Right lung (tissue), 5 donors: ENCODE measurements around the gene LMNA. TPM values are rescaled to one million over a fixed set of nuclear protein-coding genes. Genes with fewer than 3 reads are reported as not detected.
"Not testable (repeated sequence)": the region's sequence is repeated elsewhere in the genome, so short reads cannot be mapped to it uniquely, and the experiment has no call there.

Experiments used
- DNase-seq, 2 donors: peaks; one replicate each; pipeline ENCODE4 v3.0.0-alpha.2; 2013
- polyA plus RNA-seq, 5 donors: library from polyadenylated mRNA; unstranded; fragments of 120-200 nt; gene quantifications; one replicate each; pipeline versions ENCODE4 v1.2.1 to v1.2.3, GENCODE V29; 2013; ENCODE audit warnings: inconsistent platforms in 1 of 5, low replicate concordance in 1 of 5; ENCODE audit not compliant: insufficient read length in 5 of 5, insufficient read depth in 1 of 5

LMNA gene
- polyA plus RNA-seq, 5 donors, result 71.3 to 128 (median 78.0) TPM

DNA sequence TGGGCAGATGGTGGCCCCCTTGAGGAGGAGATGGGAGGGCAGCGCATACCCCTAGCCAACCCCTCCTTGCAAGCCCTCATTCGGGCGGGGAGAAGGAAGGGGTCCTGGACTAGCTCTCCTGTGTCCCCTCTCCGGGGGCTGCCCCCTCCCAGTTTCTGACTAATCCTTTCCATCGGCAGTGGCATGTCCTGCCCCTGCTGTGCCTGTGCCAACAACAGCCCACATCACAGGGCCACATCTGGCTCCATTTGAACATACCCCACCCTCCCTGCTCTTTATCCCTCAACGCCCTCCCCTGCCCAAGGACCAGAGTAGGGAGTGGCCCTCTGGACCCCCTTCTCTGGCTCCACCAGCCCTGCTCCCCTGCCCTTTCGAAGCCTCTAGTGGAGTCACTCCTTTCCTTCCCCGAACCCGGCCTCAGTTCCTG is 11.0 kb upstream of the LMNA start:
- DNase-seq, result no peak

DNA sequence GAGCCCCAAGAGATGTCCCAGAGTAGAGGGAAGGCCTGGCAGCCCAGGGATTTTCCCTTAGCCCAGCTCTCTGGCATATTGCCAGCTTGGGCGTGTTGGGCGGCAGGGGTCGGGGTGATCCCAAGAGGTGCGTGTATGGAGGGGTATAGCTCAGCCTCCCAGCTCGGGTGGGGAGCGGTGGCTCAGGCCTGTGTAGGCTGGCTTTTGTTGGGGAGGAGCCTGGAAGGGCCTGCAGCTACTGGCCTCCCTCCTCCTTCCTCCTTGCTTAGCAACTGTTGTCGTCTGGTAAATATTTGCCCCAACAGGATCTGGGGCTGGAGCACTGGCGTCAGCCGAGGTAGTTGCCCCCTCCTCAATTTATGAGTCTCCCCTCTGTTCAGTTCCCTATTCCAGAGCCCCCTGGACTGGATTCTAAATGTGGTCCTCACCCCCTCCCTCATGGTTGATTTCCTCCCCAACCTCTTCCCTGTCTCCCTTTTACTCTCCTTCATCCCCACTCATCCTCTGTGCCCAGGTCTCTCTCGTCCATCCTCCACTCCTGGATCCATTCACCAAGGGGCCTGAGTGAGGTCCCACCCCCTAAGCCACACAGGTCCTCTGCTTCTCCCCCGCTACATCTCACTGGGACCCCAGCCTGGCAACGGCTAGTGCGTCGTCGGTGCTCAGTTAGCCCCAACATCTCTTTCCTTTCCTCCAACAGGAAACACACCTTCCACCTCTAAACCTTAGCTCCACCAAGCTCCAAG is 10.3 kb upstream of the LMNA start:
- DNase-seq, result peak; percentile 86 to 91

DNA sequence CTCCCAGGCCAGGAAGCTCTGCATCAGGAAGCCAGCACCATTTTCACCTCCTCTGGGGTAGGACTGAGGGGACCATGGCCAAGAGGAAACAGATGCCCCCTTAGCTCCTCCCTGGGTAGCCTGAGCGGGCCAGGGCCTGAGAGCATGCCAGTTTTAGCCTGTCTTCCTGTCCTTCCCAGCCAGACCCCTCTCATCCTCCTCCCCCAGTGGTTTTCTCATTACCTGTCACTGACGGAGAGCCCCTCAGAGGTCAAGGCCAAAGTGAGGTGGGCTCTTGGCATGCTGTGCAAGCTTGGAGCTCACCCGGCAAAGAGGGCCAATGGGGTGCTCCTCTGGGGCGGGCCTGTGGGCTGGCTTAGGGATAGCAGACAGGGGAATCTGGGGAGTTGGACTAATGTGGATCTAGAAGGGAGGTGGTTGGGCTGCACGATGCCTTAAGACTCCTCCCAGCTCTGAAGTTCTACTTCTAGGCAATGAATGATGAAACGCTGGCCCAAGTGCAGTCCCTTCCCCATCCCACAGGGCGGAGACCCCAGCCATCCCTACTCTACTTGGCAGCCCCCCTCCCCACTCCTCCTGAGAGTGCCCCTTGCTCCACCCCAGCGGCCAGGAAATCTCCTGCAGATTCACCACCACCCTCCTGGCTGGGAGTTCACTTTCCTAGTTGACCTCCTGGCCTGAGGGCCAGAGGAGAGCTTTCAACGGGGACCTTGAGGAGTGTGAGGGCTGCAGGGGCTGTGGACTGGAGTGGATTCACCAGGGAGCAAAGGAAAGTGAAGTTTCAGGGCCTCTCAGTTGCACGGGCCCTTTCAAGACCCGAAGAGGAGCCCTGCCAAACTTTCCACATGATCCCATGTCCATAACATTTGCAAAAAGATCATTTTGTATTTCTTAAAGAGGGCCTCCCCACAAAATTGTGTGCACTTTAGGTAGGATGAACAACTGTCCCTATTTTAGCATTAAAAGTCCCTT is 9.4 kb upstream of the LMNA start:
- no peak for DNase-seq

DNA sequence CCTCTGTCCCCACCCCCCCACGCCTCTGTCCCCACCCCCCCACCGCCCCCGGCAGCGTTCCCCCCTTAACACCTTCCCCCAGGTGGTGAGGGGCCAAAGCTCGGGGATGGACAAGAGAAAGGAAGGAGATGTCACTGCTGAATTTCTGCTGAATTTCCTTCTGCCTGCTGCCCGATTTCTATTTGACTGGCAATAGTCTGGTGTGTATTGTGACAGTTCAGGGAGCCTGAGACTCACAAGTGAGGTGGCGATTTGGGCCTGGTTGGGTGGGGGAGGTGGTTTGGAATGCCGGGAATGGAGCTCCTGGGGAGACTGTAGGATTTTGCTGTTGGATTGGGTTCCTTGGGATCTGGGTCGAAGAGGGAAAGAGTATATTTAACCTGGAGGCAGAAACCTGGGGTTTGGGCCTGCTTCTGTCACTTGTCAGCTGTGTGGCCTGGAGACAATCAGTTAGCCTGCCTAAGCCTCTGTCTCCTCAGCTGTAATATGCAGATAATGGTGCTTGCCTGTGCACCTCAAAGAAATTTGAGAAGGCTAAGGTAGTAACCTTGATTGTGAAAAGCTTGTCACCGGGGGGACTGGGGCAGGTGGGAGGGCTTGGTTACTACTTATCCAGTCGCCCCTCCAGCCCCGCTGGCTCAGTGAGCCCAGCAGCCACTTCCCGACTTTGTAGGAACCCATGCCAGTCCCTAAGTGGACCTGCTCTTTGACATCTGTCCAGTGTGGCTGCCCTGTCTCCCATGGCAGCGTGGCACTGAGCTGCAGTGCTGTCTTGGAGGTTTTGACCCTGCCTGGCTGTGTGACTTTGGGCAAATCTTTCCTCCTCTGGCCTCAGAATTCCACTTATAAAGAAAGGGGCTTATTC is 7.7 kb upstream of the LMNA start:
- no peak for DNase-seq

DNA sequence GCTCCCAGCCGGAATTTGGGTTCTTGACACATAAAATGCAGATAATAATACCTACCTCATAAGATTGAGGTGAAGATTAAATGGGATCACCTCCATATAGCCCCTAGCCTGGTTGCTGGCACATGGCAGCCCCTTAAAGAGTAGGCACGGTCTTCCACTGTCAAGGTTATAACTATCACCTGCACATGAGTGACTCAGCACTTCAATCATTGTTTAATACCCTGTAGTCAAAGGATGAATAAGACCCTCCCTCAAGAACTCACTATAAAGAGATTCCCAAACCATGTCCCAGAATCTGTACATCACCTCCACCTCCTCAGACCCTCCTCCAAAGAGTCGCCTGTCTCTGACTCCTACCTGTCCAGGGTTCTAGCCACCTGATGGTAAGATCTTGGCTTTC is 6.5 kb upstream of the LMNA start:
- no peak for DNase-seq

DNA sequence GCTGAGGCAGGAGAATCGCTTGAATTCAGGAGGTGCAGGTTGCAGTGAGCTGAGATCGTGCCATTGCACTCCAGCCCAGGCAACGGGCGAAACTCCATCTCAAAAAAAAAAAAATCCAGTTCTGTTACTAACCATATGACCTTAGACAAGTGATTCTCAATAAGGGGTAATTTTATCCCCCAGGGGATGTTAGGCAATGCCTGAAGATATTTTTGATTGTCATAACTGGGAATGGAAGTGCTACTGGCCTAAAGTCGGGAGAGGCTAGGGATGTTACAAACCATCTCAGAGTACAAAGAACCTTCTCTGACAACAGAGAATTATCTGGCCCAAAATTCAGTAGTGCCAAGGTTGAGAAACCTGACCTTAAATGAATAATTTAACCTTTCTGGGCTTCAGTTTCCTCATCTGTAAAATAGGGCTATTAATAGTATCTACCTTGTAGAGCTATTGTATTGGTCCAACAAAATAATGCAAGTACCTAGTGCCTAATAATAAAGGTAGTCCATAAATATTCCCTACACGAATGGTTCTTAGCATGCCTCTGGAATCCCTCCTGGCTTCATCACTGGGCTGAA is 5.8 kb upstream of the LMNA start:
- DNase-seq, result no peak

DNA sequence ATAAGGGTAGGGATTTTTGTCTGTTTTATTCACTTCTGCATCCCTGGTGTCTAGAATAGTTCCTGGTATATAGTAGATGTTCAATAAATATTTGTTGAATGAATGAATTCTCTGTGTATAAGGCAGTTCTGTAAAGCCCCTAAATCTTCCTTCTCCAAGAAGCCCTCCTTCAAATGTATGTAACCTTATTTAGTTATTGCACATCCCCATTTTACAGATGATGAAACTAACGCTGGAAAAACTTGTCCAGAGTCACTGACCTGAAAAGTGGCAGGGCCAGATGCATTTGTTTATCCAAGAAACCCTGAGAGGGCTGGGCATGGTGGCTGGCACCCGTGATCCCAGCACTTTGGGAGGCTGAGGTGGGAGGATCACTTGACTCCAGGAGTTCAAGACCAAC is 4.3 kb upstream of the LMNA start:
- no peak for DNase-seq

DNA sequence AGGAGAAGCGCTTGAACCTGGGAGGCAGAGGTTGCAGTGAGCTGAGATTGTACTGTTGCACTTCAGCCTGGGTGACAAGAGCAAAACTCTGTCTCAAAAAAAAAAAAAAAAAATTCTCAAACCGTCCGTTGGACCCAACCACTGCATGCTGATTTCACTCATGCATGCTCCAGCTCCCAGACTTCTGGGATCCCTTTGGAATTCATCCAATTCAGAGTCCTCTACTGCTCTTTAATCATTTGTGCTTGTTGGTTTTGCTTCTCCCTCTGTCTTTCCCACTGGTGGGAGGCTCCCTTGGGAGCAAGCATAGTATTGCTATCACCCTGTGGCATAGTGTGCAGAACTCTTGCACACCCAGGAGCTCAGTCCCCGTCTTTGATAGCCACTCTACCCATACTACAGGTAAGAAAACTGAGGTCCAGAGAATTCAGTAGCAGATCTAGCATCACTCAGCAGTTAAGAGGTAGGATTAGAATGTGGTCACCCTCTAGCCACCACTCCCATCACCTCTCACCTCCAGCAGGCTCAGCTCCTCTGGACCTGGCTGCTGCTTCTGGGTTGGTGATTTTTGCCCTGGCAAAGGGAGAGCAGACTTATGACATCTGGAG is 3.1 kb upstream of the LMNA start:
- no peak for DNase-seq

DNA sequence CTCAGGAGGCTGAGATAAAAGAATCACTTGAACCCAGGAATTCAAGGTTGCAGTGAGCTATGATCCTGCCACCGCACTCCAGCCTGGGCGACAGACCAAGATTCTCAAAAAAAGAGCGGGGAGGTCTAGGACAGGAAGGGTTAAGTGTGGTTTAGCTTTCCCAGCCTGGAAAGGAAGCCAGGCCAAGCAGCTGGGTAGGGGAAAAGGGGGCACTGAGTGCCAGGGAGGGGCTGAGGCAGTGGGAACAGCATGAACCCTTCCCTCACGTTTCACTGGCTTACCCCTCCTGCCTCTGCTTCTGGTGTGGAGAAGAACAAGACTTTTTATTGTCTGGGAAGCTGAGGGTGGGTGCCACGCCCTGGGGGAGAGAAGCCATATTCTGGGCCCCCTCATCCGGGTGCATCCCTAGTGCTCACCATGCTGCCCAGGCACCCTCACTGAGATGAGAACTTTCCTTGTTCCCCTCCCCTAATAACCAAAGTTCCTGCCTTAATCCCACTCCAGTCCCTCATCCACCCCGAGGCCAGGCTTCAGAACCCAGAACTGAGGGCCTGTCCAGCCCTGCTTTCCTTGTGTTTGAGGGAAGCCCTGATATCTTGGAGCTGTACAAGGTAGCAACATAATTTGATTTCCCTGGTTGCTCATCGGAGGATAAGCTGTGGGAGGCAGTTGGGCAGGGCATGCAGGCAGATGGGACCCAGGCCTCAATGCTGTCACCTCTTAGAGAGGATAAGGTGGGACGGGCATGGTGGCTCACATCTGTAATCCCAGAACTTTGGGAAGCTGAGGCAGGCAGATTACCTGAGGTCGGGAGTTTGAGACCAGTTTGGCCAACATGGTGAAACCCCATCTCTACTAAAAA is 2.0 kb upstream of the LMNA start:
- DNase-seq, result no peak

DNA sequence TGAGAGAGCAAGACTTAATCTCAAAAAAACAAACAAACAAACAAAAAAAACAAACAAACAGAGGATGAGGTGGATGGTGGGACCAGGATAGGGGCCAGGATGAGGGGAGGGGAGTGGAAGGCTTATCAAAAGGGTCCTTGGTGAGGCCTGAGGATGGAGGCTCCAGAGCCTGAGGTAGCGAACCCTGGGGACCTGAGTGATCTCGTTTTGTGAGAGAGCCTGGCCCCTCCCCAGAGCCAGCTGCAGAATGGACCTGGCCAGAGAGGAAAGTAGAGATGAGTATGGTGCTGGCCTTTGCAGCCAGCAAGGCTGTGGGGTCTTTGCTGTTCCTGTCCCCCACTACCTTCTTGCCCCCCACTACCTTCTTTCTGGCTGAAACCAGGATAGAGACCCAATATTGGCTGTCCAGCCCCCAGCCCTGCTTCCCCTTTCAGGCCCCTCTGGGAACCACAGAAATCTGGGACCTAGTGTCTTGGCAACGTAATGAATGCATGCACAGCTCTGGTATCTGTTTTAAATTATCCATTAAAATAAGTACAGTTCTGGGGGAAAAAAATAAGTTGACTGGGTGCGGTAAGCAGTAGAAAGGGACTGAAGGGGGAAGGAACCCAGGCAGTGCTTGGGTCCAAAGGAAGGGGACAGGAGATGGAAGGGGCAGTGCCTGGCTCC is 1.1 kb upstream of the LMNA start:
- DNase-seq, result no peak

DNA sequence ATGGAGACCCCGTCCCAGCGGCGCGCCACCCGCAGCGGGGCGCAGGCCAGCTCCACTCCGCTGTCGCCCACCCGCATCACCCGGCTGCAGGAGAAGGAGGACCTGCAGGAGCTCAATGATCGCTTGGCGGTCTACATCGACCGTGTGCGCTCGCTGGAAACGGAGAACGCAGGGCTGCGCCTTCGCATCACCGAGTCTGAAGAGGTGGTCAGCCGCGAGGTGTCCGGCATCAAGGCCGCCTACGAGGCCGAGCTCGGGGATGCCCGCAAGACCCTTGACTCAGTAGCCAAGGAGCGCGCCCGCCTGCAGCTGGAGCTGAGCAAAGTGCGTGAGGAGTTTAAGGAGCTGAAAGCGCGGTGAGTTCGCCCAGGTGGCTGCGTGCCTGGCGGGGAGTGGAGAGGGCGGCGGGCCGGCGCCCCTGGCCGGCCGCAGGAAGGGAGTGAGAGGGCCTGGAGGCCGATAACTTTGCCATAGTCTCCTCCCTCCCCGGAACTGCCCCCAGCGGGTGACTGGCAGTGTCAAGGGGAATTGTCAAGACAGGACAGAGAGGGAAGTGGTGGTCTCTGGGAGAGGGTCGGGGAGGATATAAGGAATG is 505 bp downstream of the LMNA start:
- DNase-seq, result no peak

DNA sequence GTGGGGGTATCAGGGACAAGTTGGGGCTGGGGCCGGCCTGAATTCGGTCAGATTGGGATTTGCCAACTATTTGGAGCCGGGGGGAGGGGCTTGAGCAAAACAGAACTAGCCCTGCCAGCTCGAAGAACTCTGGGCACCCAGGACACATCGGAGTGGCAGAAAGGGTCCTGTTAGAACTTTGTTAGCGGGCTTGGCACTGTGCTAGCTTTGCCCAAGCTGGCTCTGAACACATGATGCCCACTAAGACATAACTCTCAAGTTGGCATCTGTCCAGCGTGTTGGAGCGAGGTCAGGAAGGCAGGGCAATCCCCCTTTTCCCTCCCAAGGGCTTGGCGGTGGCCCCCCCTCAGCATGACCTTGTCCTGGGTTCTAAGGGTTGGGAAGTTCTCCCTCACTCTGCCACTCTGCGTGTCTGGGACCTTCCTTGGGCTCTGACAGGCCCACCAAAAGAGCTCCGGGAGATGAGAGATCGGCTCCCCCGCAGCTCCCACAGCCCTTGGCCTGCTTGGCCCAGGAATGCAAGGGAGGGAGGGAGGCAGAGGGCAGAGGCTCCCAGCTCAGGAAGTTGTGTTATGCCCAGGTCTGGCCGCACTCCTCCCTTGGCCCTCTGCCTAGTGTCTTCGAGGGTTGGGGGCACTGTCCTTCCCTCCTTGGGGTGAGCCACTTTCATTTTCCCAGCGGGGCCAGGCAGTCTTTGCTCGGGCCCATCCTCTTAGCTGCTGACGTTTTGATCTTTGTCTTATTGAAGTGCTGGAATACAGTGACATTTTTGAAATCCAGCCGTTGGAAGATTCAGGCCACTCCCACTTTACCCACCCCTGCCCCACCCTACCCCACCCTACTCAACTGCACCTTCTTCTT is 1.2 kb downstream of the LMNA start:
- peak; percentile 74 to 78 for DNase-seq

DNA sequence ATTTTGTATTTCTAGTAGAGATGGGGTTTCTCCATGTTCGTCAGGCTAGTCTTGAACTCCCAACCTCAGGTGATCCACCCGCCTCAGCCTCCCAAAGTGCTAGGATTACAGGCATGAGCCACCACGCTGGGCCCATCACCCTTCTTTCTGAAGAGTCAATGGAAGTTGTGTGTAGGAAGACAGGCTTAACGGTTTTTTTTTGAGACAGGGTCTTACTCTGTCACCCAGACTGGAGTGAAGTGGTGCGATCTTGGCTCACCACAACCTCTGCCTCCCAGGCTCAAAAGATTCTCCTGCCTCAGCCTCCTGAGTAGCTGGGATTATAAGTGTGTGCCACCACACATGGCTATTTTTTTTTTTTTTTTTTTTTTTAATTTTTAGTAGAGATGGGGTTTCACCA is 2.2 kb downstream of the LMNA start:
- not testable (repeated sequence) for DNase-seq

DNA sequence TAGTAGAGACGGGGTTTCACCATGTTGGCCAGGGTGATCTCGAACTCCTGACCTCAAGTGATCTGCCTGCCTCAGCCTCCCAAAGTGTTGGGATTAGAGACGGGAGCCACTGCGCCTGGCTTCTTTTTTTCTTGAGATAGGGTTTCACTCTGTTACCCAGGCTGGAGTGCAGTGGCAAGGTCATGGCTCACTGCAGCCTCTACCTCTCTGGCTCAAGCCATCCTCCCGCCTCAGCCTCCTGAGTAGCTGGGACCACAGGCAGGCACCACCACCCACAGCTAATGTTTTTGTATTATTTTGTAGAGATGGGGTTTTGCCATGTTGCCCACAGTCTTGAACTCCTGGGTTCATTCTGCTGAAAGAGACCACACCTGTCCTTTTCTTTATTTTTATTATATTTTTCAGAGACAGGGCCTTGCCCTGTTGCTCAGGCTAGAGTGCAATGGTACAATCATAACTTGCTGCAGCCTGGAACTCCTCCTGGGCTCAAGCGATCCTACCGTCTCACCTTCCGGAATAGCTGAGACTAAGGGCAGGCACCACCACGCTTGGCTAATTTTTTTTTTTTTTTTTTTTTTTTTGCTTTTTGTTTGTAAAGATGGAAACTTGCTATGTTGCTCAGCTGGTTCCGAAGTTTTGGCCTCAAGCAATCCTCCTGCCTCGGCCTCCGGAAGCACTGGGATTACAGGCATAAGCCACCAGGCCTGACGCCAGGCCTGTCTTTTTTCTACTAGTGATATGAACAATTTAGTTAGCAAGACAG is 3.1 kb downstream of the LMNA start:
- no peak for DNase-seq

DNA sequence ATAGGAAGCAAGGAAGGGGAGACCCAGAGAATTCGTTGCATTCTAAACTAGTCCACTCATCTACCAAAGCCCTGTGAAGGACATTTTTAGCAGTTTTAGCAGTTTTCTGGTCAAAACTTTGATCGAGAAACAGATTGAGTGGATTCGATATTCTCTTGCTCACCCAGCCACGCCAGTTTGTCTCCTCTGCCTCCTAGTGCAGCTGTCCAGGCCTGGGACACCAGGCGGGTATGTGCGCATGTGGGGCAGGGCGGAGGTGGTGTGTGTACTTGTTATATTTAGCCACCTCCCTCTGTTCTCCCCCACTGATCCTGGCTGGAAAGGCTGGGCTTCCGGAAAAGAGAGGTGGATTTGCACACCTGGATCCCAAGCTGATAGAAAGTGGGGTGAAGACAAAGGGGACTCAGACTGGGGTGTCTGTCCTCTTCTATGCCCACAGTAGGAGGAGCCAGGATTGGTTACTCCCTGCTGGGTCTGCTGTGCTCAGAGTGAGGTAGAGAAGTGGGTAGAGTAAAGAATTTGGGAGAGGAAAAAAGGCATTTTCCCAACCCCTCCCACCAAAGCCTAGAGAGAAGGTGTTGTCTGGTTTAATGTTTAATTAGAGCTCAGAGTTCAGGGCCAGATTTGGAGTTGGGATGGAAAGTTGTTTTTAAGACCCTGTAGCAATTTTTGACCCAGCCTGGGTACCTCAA is 3.8 kb downstream of the LMNA start:
- DNase-seq, result no peak

DNA sequence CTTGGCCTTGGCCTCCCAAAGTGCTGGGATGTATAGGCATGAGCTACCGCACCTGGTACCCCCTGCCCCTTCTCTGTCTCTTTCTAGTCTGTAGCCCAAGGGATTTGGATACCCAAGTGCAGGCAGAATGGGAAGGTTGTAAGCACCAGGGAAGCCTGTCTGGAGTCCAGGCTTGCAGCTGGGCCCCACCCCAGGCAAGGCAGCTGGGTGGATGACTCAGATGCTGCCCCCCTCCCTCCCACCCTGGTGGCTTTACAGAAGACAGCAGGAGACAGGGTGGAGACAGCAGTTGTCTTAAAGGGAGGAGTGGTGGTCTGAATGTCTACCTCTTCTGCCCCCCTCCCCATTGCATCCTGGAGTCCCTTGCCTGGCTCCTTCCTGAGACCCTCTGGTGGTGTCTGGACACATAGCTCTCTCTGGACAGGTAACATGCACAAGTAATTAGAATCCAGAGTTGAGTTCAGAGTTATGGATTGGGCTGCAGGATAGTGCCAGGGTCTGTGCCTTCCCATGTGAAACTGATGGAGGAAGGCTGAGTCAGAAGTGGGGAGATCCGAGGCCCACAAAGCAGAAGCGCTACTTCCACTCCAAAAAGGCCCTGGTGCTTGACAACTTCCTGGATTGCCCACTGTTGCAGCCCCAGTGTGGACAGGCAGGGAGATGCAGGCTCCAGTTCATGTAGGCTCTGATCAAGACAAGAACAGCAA is 5.1 kb downstream of the LMNA start:
- no peak for DNase-seq
